Lower leg skin (tissue), 3 donors: ENCODE data around the gene ZNF862.

Experiments used
- CTCF ChIP-seq, 3 donors: fragments of 450-650 bp; IDR thresholded peaks; one replicate each; pipeline ENCODE4 v1.5.1; 2016; ENCODE audit warnings: antibody characterized with exemption in 3 of 3, mild to moderate bottlenecking in 3 of 3, moderate library complexity in 2 of 3
- POLR2A ChIP-seq, 2 donors: fragments of 450-650 bp; IDR thresholded peaks; one replicate each; pipeline ENCODE4 v1.6.1; 2016 to 2017; ENCODE audit warnings: antibody characterized with exemption in 2 of 2, mild to moderate bottlenecking in 1 of 2, moderate library complexity in 1 of 2

DNA sequence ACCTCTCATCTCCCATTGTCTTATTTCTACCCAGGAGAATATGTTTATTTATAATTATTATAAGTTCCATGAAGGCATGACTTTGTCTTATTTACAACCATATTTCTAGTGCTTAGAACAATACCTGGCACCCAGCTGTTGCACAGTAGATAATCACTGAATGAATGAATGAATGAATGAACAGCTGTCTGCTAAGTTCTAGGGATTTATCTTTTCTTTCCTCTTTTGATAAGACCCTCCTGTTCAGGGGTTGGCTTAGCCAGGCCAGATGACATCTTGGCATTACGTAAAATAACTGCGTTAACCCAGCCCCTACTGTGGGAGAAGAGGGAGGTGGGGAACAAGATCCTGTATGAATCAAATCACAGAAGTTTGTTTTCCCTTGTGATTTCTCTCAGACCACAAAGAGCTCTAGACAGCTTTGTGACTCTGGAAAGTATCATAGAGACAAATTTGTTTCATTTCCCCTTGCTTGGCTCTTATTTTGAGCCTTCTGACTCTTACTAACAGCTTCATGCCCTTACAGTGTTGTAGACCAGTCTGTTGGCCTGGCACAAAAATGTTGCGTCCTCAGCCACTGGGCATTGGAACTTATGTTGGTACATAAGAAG is 8.4 kb downstream of the ZNF862 start:
- no peak for TF ChIP-seq CTCF (IDR thresholded peaks at IDR 0.05)
- TF ChIP-seq POLR2A (IDR thresholded peaks at IDR 0.05): no peak
